MCF 10A (cell line): ENCODE results near the gene ARX. TPM values are rescaled to one million over a fixed set of nuclear protein-coding genes. Genes with fewer than 3 reads are reported as not detected.
A peak's percentile ranks its signal among the peaks of the same experiment; 100 is the strongest.

Experiments used
- BruUV-seq: library from RNA; stranded (reverse); fragments of 400-500 nt; replicated peaks from 2 replicates; lab custom pipeline; 2021; lab: Mats Ljungman, UMichigan
- CTCF ChIA-PET: fragments of 300-600 bp; sonication (Branson Sonifier 250); formaldehyde crosslinking; extraction: SDS; loops from one replicate; lab custom pipeline; 2021; ENCODE audit warnings: antibody characterized with exemption, inconsistent platforms; lab: Yijun Ruan, JAX
- POLR2A ChIA-PET: fragments of 300-600, 350-650 bp; sonication (Branson Sonifier 250); formaldehyde crosslinking; extraction: SDS; loops from one replicate; lab custom pipeline; 2020; ENCODE audit warnings: antibody characterized with exemption, inconsistent platforms; lab: Yijun Ruan, JAX
- DNase-seq: peaks from one replicate; pipeline ENCODE4 v3.0.0-alpha.2; 2018; ENCODE audit not compliant: unreplicated experiment
- H3K27ac Mint-ChIP-seq: one replicate; pipeline ENCODE4 v1.8.0; 2022; ENCODE audit warnings: mild to moderate bottlenecking, low read depth, mixed read lengths; ENCODE audit not compliant: unreplicated experiment
- H3K27me3 Mint-ChIP-seq: one replicate; pipeline ENCODE4 v1.8.0; 2022; ENCODE audit warnings: mixed read lengths; ENCODE audit not compliant: insufficient read depth, unreplicated experiment
- H3K36me3 Mint-ChIP-seq: one replicate; pipeline ENCODE4 v1.8.0; 2022; ENCODE audit warnings: mild to moderate bottlenecking, moderate library complexity, mixed read lengths; ENCODE audit not compliant: insufficient read depth, unreplicated experiment
- H3K4me1 Mint-ChIP-seq: one replicate; pipeline ENCODE4 v1.8.0; 2022; ENCODE audit warnings: mixed read lengths; ENCODE audit not compliant: insufficient read depth, unreplicated experiment
- H3K4me3 Mint-ChIP-seq: one replicate; pipeline ENCODE4 v1.8.0; 2022; ENCODE audit warnings: mild to moderate bottlenecking, moderate library complexity, mixed read lengths; ENCODE audit not compliant: unreplicated experiment
- H3K9me3 Mint-ChIP-seq: one replicate; pipeline ENCODE4 v1.8.0; 2022; ENCODE audit warnings: mixed read lengths; ENCODE audit not compliant: unreplicated experiment
- CTCF ChIP-seq: fragments of 200-600 bp; IDR thresholded peaks from one replicate; pipeline ENCODE4 v1.8.0; 2022; ENCODE audit warnings: antibody characterized with exemption, mild to moderate bottlenecking; ENCODE audit not compliant: unreplicated experiment
- intact Hi-C: fragments of 100-400 bp; cut with micrococcal nuclease; formaldehyde crosslinking; loops from 2 replicates; pipeline ENCODE4 v1.14.1; 2022
- total RNA-seq: library from RNA; stranded (reverse); gene quantifications from 2 replicates; pipeline ENCODE4 v1.2.3, GENCODE V29; 2022

ARX gene
- total RNA-seq, 1 experiment from 2014 or later, result not detected

GRCh38 chrX:25039036-25039435, 23.3 kb upstream of the ARX start:
- Mint-ChIP-seq H3K9me3 (no peaks in the 10 kb centered on the region), H3K27me3 (no peaks in the 10 kb centered on the region), H3K4me1 (no peaks in the 10 kb centered on the region), H3K27ac (no peak overlapping the region), H3K36me3 (no peaks in the 10 kb centered on the region), H3K4me3 (no peak overlapping the region)
- no peak for DNase-seq
- POLR2A ChIA-PET, result no interaction called here
- CTCF ChIA-PET, result no interaction called here
- BruUV-seq, result no TSS peak
- no peak for TF ChIP-seq CTCF
- intact Hi-C loops, result loop anchor here (10.0 kb wide), 1 partner anchor 406 kb away; no protein-coding TSS in a partner anchor

GRCh38 chrX:25034889-25035288, 19.1 kb upstream of the ARX start:
- peak; percentile 39 for DNase-seq
- no peak overlapping the region for H3K27ac Mint-ChIP-seq
- H3K27me3 Mint-ChIP-seq, result no peaks in the 10 kb centered on the region
- peak; percentile 20 for TF ChIP-seq CTCF
- no peaks in the 10 kb centered on the region for H3K36me3 Mint-ChIP-seq
- no peak overlapping the region for H3K4me3 Mint-ChIP-seq
- ChIA-PET CTCF (interaction anchor here (0.7 to 1.6 kb wide), 2 partner anchors 52 to 195 kb away, joined by 3 to 4 read pairs; no protein-coding TSS in a partner anchor), POLR2A (no interaction called here)
- no peaks in the 10 kb centered on the region for H3K9me3 Mint-ChIP-seq
- no TSS peak for BruUV-seq
- no peaks in the 10 kb centered on the region for H3K4me1 Mint-ChIP-seq
- intact Hi-C loops, result loop anchor here (1.0 to 10.0 kb wide), 2 partner anchors 109 to 410 kb away; no protein-coding TSS in a partner anchor

- H3K36me3 Mint-ChIP-seq, result no peaks in the 10 kb centered on the region
- H3K27ac Mint-ChIP-seq, result peak overlapping the region; percentile 63
- H3K4me1 Mint-ChIP-seq, result peaks cover 11% of the 10 kb centered on the region
- no peak overlapping the region for H3K4me3 Mint-ChIP-seq
- no peak for DNase-seq
- ChIA-PET POLR2A (interaction anchor here (0.6 to 1.5 kb wide), 2 partner anchors 11 to 1991 kb away, joined by 3 read pairs; no protein-coding TSS in a partner anchor), CTCF (no interaction called here)
- H3K27me3 Mint-ChIP-seq, result peaks cover 2% of the 10 kb centered on the region
- TF ChIP-seq CTCF, result no peak
- intact Hi-C loops, result loop anchor here (10.0 kb wide), 1 partner anchor 195 kb away; no protein-coding TSS in a partner anchor
- BruUV-seq, result no TSS peak
- no peaks in the 10 kb centered on the region for H3K9me3 Mint-ChIP-seq
Measured at GRCh38 chrX:25029288-25029825, 13.6 kb upstream of the ARX start.

- H3K27ac Mint-ChIP-seq, result peak overlapping the region; percentile 63
- H3K27me3 Mint-ChIP-seq, result peaks cover 8% of the 10 kb centered on the region
- CTCF ChIA-PET, result interaction anchor here (0.6 to 1.0 kb wide), 2 partner anchors 35 to 190 kb away, joined by 3 to 5 read pairs; no protein-coding TSS in a partner anchor
- intact Hi-C loops, result loop anchor here (10.0 kb wide), 1 partner anchor 194 kb away; no protein-coding TSS in a partner anchor
- DNase-seq, result peak; percentile 65
- H3K9me3 Mint-ChIP-seq, result no peaks in the 10 kb centered on the region
- peaks cover 11% of the 10 kb centered on the region for H3K4me1 Mint-ChIP-seq
- no peaks in the 10 kb centered on the region for H3K36me3 Mint-ChIP-seq
- H3K4me3 Mint-ChIP-seq, result peak overlapping the region; percentile 60
- TF ChIP-seq CTCF, result no peak
- no TSS peak for BruUV-seq
- POLR2A ChIA-PET, result interaction anchor here (0.6 to 1.5 kb wide), 2 partner anchors 11 to 1991 kb away, joined by 3 read pairs; no protein-coding TSS in a partner anchor
Measured at GRCh38 chrX:25028726-25029125, 13.0 kb upstream of the ARX start.
